ENCODE data around the gene ARNT2.

DNA sequence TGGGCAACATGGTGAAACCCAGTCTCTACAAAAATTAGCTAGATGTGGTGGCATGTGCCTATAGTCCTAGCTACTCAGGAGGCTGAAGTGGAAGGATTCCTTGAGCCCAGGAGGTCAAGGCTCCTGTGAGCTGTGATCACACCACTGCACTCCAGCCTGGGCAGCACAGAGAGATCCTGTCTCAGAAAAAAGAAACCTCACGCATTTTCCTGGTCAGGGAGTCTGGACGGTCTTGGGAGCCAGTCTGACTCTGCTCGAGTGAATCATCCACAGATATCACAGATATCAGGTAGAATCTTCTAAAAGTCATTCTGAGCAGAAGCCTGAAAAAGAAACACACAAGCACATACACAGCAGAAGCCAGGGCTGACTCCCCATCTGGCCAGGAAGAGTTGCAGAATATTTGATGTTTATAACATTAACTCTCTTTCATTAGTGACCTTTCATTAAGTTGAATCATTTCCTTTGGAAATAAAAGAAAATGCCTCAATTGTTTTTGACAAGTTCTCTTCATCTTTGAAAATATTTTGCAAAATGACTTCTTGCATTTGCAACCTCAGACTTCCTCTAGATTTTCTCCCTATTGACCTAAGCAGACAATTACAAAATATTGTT lies 234.5 kb downstream of the ARNT2 start:
- no peak for TF ChIP-seq POLR2A (IDR thresholded peaks at IDR 0.05; ENCODE audit: low read depth, low read length)
- no peak for TF ChIP-seq TAF1 (IDR thresholded peaks at IDR 0.05; ENCODE audit: low read depth, low read length)
- TF ChIP-seq POLR2AphosphoS5 (IDR thresholded peaks at IDR 0.05; ENCODE audit: low read depth, low read length) = no peak
